Non-pigmented ciliary epithelial cell (primary cell): Measurements from ENCODE around the gene ABCC11.

Experiments used
- DNase-seq: peaks from one replicate; pipeline ENCODE4 v3.0.0-alpha.2; 2010; ENCODE audit warnings: low read depth

The ABCC11 gene

DNA sequence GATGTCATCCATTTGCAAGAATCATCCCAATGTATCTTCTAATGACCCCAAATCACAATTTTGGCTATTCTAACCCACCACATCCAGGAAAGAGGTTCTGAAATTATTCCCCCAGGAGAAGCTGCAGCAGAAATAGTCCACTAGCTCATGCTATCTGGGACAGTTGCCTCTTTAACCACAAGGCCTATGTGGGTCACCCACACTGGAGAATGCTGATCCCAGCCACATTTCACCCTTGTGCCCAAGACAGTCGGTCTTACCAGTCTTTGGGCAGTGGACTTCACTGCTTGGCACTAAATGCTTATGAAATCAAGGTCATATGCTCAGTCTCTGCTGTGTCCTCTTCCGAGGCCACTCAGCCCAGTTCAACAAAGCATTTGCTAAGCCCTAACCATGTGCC lies 118.6 kb downstream of the ABCC11 start:
- no peak for DNase-seq

DNA sequence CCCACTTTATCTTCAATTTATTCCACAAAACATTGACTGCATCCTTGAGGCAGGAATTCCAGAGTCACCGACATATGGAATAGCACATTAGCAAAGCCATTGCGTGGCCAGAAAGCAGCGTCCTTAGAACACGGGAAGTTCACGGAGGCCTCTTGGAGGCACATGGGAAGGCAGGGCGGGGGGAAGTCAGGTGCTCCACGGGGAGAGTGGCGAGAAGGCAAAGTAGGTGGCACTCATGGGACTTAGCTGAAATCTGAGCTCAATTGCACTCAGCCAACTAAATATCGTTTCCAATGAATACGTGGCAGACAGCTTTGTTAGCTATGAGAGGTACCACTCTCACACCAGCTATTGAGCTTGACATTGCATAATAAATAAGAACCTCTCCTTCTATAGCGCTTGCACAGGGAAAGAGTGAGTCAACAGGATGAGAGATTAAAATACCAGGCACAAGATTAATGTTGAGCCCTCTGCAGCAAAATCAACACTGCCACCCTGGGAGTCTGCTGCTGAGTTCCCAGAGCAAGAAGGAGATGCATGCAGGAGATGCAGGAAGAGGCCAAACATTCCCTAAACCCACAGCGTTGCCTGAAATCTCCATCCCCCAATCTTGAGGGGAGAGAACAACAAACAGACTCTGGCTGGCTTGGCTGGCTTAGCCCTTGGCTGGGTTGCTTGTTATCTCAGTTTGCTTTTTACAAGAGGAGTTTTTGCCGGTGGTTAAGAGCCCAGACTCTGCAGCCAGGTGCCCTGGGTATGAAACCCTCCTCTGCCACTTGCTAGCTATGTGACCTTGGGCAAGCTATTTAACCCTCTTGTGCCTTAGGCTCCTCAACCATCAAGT lies 120.3 kb downstream of the ABCC11 start:
- peak; percentile 96 for DNase-seq

DNA sequence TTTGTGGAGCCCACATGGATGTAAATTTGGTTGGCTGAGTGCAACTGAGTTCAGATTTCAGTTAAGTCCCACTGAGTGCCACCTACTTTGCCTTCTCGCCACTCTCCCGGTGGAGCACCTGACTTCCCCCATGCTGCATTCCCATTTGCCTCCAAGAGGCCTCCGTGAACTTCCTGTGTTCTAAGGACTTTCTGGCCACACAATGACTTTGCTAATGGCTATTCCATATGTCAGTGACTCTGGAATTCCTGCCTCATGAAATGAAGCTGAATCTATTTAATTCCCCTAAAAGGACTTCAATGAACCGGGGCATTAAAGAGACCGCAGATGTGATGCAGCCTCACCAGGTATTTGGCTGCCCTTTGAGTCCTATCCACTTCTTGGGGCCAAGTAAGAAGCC lies 121.5 kb downstream of the ABCC11 start:
- no peak for DNase-seq

DNA sequence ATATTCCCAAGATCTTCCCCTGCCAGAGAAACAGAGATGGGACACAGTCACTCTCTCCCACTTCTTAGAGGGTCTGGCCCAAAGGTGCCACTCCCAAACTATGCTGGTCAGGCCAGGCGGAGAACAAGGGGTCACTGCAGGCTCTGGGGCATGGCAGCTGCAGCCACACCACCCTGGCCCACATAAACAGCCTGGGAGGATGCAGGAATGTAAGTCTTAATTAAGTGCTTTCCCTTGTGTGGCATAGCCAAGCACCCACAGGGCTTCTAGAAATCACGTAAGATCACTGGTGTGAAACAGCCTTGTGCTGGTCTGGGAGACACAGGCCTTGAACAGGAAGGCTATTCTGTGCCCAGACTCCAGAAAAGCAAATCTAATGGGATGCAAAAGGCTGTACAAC lies 123.1 kb downstream of the ABCC11 start:
- no peak for DNase-seq

DNA sequence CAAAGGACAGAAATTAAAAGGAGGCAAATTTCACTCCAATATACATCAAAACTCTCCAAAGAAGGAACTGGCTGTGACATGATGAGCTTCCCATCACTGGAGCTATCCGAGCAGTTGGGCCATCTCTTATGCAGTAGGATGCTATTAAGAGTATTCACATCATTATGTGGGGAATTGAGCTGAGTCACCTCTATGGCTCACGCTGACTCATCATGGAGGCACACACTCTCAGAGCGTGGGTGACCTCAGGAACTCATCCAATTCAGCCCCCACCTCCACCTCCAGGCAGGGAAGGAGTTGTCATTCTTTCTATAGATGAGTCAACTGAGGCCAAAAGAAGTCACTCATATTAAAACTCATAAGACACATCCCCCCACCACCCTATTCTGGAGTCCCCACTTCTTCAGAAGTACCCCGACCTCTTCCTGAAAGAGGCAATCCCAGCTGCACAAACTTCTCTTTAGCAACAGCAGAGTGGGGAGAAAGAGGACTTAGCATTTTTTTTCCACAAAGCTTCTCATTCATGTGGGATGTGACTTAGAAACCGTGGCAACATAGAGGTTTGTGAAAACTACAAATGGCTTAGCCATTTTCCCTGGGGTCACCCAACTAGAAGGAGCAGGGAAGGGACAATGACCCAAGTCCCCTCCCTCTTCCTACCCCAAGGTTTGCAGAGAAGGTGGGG lies 124.1 kb downstream of the ABCC11 start:
- DNase-seq = peak; percentile 99

DNA sequence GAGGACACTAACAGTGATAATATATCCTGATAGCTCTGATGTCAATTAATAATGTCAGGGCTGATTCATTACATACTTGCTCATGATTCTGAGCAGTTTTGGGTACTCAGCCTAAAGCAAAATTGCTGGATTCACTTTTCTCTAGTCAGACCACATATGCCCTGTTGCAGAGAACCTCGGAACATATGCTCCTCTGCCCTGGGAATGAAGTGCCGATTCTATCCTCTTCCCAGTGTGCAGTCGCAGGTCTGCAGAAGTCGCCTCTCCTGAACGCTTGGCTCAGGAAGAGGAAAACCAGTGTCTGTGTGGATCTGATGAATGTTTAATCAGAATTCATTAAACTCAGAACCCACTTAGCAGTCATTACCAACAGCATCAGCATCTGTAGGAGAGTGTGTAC lies 126.1 kb downstream of the ABCC11 start:
- no peak for DNase-seq

DNA sequence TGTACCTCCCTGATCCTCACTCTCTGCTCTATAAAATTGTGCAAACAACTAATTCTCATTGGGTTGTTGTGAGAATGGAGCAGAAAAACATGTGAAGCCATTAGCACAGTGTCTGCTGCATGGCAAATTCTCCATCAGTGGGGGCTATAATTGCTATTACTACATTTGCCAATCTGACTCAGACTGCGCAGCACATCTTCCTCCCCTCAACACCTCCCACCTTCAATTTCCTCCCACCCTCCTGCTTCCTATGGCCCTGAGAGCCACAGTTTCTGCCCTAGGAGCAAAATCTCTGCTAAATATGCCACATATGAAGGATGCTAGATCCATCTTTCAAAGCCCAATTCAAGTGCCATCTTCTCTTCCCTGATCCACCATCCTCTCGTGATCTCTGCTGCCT lies 128.5 kb downstream of the ABCC11 start:
- no peak for DNase-seq

DNA sequence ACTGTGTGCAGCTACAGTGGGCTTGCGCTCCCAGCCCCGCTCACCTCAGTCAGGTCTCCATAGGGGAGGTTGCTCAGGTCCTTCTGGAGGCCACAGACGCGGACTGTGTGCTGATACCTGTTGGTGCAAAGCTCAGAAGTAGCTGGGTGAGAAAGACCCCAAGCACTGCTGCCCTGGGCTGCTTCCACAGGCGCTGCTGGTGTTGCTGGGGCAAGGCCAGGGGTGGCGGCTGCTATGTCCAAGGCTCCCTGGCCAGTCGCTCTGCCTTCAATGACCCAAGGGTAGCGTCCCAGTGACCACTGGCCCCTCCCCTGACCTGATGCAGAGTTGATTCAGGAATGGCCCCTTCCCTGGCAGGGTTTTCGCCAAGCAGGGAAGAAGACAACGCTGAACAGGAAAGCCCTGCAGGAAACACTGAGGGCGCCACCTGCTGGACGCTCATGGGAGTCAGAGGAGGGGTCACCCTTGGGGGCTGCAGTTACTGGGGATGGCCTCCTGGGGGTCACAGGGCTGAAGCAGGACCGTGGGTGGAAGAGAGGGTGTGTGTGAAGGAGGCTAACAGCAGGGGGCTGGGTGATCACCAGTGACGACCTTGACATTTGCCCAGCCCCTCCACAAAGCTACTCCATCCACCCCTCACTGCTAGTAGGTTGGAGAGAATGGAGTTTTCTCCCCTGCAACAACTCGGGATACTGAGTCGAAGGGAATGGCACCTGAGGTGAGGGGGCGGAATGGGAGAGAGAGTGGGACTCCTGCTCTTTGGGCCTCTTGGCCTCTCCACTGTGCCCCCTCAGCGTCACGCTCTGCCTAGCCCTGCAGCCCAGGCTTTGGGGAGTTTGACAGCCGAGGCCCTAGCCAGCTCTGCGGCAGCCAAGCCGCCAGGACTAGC lies 129.9 kb downstream of the ABCC11 start:
- no peak for DNase-seq
